IMR-90 (cell line): ENCODE data around the gene SUPT3H. TPM values are rescaled to one million over a fixed set of nuclear protein-coding genes. Genes with fewer than 3 reads are reported as not detected.
A peak's percentile ranks its signal among the peaks of the same experiment; 100 is the strongest.

Experiments
- ATAC-seq: fragments of 200-7000 bp; cut with Tn5 transposase; 2 replicates; pipeline ENCODE4 v1.9.1; 2020; ENCODE audit warnings: low read depth, mild to moderate bottlenecking, moderate library complexity
- BruUV-seq: library from RNA; stranded (reverse); fragments of 400-500 nt; replicated peaks from 2 replicates; lab custom pipeline; 2021; lab: Mats Ljungman, UMichigan
- CTCF ChIA-PET: fragments of 300-600 bp; formaldehyde crosslinking; extraction: SDS; loops from one replicate; lab custom pipeline; 2021; ENCODE audit warnings: antibody characterized with exemption; lab: Yijun Ruan, JAX
- POLR2A ChIA-PET: fragments of 300-600 bp; sonication (Branson Sonifier 250); formaldehyde crosslinking; loops from one replicate; lab custom pipeline; 2022; ENCODE audit warnings: antibody characterized with exemption; ENCODE audit not compliant: unreplicated experiment; lab: Charles Lee
- DNase-seq: peaks from one replicate; pipeline ENCODE4 v3.0.0; 2013
- H2AFZ ChIP-seq: replicated peaks from 2 replicates; pipeline ENCODE3; 2013; ENCODE audit warnings: low read length, mild to moderate bottlenecking; ENCODE audit not compliant: poor library complexity
- H2AK5ac ChIP-seq: 2 replicates; pipeline ENCODE4 v1.6.1; 2013; ENCODE audit warnings: low read depth, low read length, inconsistent platforms
- H2AK9ac ChIP-seq: replicated peaks from 2 replicates; pipeline ENCODE3; 2013; ENCODE audit warnings: mild to moderate bottlenecking, low read depth, low read length, moderate library complexity; ENCODE audit not compliant: poor library complexity
- H2BK120ac ChIP-seq: 2 replicates; pipeline ENCODE4 v1.6.1; 2013; ENCODE audit warnings: low read depth, low read length, inconsistent platforms
- H2BK15ac ChIP-seq: 3 replicates; pipeline ENCODE4 v1.6.1; 2013; ENCODE audit warnings: low read depth, low read length, inconsistent platforms
- H2BK20ac ChIP-seq: 2 replicates; pipeline ENCODE4 v1.6.1; 2013; ENCODE audit warnings: low read depth, mild to moderate bottlenecking, inconsistent platforms, low read length, moderate library complexity
- H2BK5ac ChIP-seq: 2 replicates; pipeline ENCODE4 v1.6.1; 2013; ENCODE audit warnings: mild to moderate bottlenecking, low read depth, low read length, inconsistent platforms; ENCODE audit not compliant: poor library complexity, severe bottlenecking
- H3K14ac ChIP-seq: replicated peaks from 2 replicates; pipeline ENCODE4 v1.6.1; 2013; ENCODE audit warnings: low read depth, low read length, inconsistent platforms
- H3K18ac ChIP-seq: 2 replicates; pipeline ENCODE4 v1.6.1; 2013; ENCODE audit warnings: low read depth, low read length, control low read depth
- H3K23ac ChIP-seq: 2 replicates; pipeline ENCODE4 v1.6.1; 2013; ENCODE audit warnings: low read depth, low read length, inconsistent platforms
- H3K27ac ChIP-seq: 2 replicates; pipeline ENCODE4 v1.5.1; 2013; ENCODE audit warnings: mild to moderate bottlenecking, control low read depth, low read length; ENCODE audit not compliant: insufficient read depth
- H3K27me3 ChIP-seq: 2 replicates; pipeline ENCODE4 v1.6.1; 2013; ENCODE audit warnings: low read length; ENCODE audit not compliant: control insufficient read depth, insufficient read depth
- H3K36me3 ChIP-seq: 2 replicates; pipeline ENCODE4 v1.6.1; 2013; ENCODE audit warnings: low read length, mixed read lengths; ENCODE audit not compliant: control insufficient read depth, insufficient read depth
- H3K4ac ChIP-seq: 2 replicates; pipeline ENCODE4 v1.6.1; 2013; ENCODE audit warnings: low read depth, low read length, inconsistent platforms
- H3K4me1 ChIP-seq: 2 replicates; pipeline ENCODE4 v1.6.1; 2013; ENCODE audit warnings: low read length, mixed read lengths; ENCODE audit not compliant: control insufficient read depth, insufficient read depth
- H3K4me2 ChIP-seq: 2 replicates; pipeline ENCODE4 v1.6.1; 2013; ENCODE audit warnings: low read depth, mild to moderate bottlenecking, control low read depth, low read length, moderate library complexity
- H3K4me3 ChIP-seq: 2 replicates; pipeline ENCODE4 v1.5.1; 2013; ENCODE audit warnings: low read depth, mild to moderate bottlenecking, control low read depth, low read length, moderate library complexity; ENCODE audit not compliant: insufficient read depth
- H3K56ac ChIP-seq: 2 replicates; pipeline ENCODE4 v1.6.1; 2013; ENCODE audit warnings: low read length, inconsistent platforms; ENCODE audit not compliant: insufficient read depth; ENCODE audit errors: extremely low read depth
- H3K79me1 ChIP-seq, 2 experiments: 2 replicates each; pipeline ENCODE4 v1.6.1; 2013; ENCODE audit warnings: low read length in 2 of 2, inconsistent platforms in 1 of 2, low read depth in 1 of 2
- H3K9ac ChIP-seq: 2 replicates; pipeline ENCODE4 v1.6.1; 2013; ENCODE audit warnings: low read depth, low read length, control low read depth
- H3K9me1 ChIP-seq: 2 replicates; pipeline ENCODE4 v1.6.1; 2013; ENCODE audit warnings: low read length, inconsistent platforms; ENCODE audit not compliant: insufficient read depth
- H3K9me3 ChIP-seq: 2 replicates; pipeline ENCODE4 v1.6.1; 2013; ENCODE audit warnings: low read length; ENCODE audit not compliant: control insufficient read depth, insufficient read depth
- H4K20me1 ChIP-seq: 2 replicates; pipeline ENCODE4 v1.6.1; 2013; ENCODE audit warnings: low read length, inconsistent platforms; ENCODE audit not compliant: insufficient read depth
- H4K5ac ChIP-seq: 2 replicates; pipeline ENCODE4 v1.6.1; 2013; ENCODE audit warnings: mild to moderate bottlenecking, low read depth, low read length, control low read depth
- H4K8ac ChIP-seq, 2 experiments: 2 replicates each; pipeline ENCODE4 v1.6.1; 2013; ENCODE audit warnings: low read depth in 2 of 2, low read length in 2 of 2, control low read depth in 1 of 2, inconsistent platforms in 1 of 2
- H4K91ac ChIP-seq: 2 replicates; pipeline ENCODE4 v1.6.1; 2013; ENCODE audit warnings: low read depth, low read length, inconsistent platforms; ENCODE audit not compliant: insufficient read depth
- BHLHE40 ChIP-seq: fragments of 150-350 bp; IDR thresholded peaks from 2 replicates; pipeline ENCODE4 v1.6.1; 2016; ENCODE audit warnings: mild to moderate bottlenecking, low read depth, low read length
- CEBPB ChIP-seq: IDR thresholded peaks from 2 replicates; pipeline ENCODE4 v1.6.1; 2012; ENCODE audit warnings: low read depth, low read length, improper control_type of control experiment
- FOS ChIP-seq: fragments of 150-350 bp; IDR thresholded peaks from 2 replicates; pipeline ENCODE4 v1.6.1; 2016; ENCODE audit warnings: low read depth, low read length
- MAFK ChIP-seq: IDR thresholded peaks from 2 replicates; pipeline ENCODE4 v1.6.1; 2012; ENCODE audit warnings: low read depth, low read length, improper control_type of control experiment
- MAZ ChIP-seq: IDR thresholded peaks from 2 replicates; pipeline ENCODE4 v1.6.1; 2012; ENCODE audit warnings: low read depth, mild to moderate bottlenecking, low read length, improper control_type of control experiment, moderate library complexity, borderline replicate concordance
- NFE2L2 ChIP-seq: fragments of 150-350 bp; IDR thresholded peaks from 2 replicates; pipeline ENCODE4 v1.6.1; 2016; ENCODE audit warnings: low read depth, mild to moderate bottlenecking, low read length
- POLR2A ChIP-seq: IDR thresholded peaks from 2 replicates; pipeline ENCODE4 v1.6.1; 2012; ENCODE audit warnings: mild to moderate bottlenecking, low read depth, low read length
- RCOR1 ChIP-seq: IDR thresholded peaks from 2 replicates; pipeline ENCODE4 v1.6.1; 2012; ENCODE audit warnings: mild to moderate bottlenecking, low read length, improper control_type of control experiment; ENCODE audit not compliant: insufficient replicate concordance
- RFX5 ChIP-seq: IDR thresholded peaks from 2 replicates; pipeline ENCODE4 v1.8.0; 2012; ENCODE audit warnings: low read depth, mild to moderate bottlenecking, low read length, moderate library complexity
- SMC3 ChIP-seq: fragments of 150-350 bp; IDR thresholded peaks from 2 replicates; pipeline ENCODE4 v1.6.1; 2016; ENCODE audit warnings: low read depth, mild to moderate bottlenecking, antibody characterized with exemption, low read length, moderate library complexity
- USF2 ChIP-seq: fragments of 150-350 bp; IDR thresholded peaks from 2 replicates; pipeline ENCODE4 v1.6.1; 2017; ENCODE audit warnings: mild to moderate bottlenecking, antibody characterized with exemption, low read length, low read depth
- WGBS, 2 experiments: methylation state at CpG; one replicate each; pipeline versions ENCODE4 v1.1.5 to v1.1.7; 2013; ENCODE audit warnings: missing lambda C conversion rate in 2 of 2; ENCODE audit not compliant: insufficient read length in 1 of 2; ENCODE audit errors: extremely low coverage in 2 of 2; 5-methylcytosine and 5-hydroxymethylcytosine counted together
- dilution Hi-C: fragments of 300-500 bp; cut with HindIII; formaldehyde crosslinking; loops from one replicate; pipeline ENCODE4 v1.14.3; 2018; ENCODE audit warnings: low sequenced_read_pairs; ENCODE audit not compliant: unreplicated experiment
- in situ Hi-C: fragments of 300-500 bp; cut with MboI; formaldehyde crosslinking; loops from 3 replicates; pipeline ENCODE4 v1.14.3; 2019; ENCODE audit warnings: low sequenced_read_pairs, inconsistent platforms, mixed read lengths
- intact Hi-C: fragments of 100-400 bp; cut with micrococcal nuclease; formaldehyde crosslinking; loops from 2 replicates; pipeline ENCODE4 v1.10.0; 2022
- polyA plus RNA-seq, 3 experiments: library from polyadenylated mRNA; depleted of rRNA; stranded (reverse); fragments of >200 nt; gene quantifications; 2 replicates each; pipeline ENCODE4 v1.2.3, GENCODE V29; 2012; ENCODE audit warnings: low replicate concordance in 1 of 3
- total RNA-seq: library from RNA; depleted of rRNA; stranded (reverse); fragments of >200 nt; gene quantifications from 2 replicates; pipeline ENCODE4 v1.2.3, GENCODE V29; 2012
- TF ChIP-seq, protein P1 (sequence below): conservative IDR thresholded peaks from 2 replicates; pipeline ENCODE4 v1.5.1; 2012; ENCODE audit warnings: mild to moderate bottlenecking, low read depth, low read length, improper control_type of control experiment

The SUPT3H gene
- total and polyA plus RNA-seq, 2 of the 4 experiments (the other 2 are of a cell fraction): 4.5 to 5.0 TPM

DNA sequence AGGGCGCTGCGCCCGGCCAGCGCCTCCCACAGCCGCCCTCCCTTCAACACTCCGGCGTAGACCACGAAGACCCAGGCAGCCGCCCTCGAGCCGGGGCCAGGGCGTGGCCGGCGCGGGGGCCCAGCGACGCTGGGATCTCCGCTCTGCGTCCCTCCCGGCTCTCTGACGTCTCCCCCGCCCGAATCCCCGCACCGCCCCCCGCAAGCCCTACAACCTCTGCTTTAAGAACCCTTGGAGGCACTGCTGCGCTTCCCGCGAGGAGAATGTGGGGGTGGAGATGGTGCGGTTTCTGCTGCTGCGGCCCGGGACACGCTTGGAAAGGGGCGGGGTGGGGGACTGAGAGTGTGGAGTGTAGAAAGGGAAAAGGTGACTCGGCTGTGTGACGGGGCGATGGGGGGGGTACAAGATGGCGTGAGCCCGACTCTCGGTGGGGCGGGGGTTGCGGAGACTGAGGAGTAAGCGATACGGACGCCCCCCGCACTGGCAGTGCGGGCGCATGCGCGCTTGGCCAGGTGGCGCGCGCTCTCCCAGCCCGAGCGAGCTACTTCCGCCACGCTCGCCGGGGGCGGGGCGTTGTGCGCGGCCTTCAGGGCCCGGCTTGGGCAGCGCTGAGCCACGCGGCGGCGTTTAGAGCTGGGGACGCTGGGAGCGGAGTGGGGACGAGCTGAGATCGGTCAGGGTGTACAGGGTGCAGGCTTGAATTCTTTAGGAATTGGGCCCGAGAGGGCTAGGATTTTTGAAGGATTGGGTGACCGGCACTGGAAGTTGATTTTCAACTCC, at the start of gene SUPT3H (continued):
- TF ChIP-seq MAZ (peak; percentile 89), USF2 (no peak; the same call in 1 of the 2 replicates), NFE2L2 (no peak)

DNA sequence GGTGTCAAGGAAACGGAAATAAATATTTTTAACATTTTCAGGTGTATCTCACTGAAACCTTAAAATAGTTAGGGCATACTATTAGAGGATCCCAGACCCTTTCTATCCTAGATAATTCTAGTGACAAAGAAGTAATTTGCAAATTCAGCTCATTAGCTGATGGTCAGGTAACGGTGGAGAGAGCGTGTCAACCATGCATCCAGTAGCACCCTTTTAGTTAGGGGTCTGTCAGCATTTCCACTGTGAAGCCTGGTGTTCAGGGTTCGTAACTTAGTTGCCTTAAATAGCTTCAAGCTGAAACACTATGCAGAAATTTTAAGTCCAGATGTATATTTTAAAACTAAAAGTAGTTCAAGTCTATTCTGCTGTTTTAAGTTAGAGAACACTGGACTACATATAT, 48.5 kb upstream of the SUPT3H start:
- Histone ChIP-seq H3K9ac (no peak overlapping the region), H2BK20ac (no peak overlapping the region), H3K23ac (no peak overlapping the region), H3K14ac (no peak overlapping the region), H2BK15ac (no peak overlapping the region), H4K91ac (peak overlapping the region; percentile 31), H3K36me3 (peaks cover 1% of the 10 kb centered on the region; the same call in 1 of the 2 replicates), H3K79me1 (peaks cover 18 to 36% of the 10 kb centered on the region in 2 experiments), H4K20me1 (no peaks in the 10 kb centered on the region), H3K27ac (no peak overlapping the region), H4K8ac (peak overlapping the region in 1 of 2 experiments; percentile 51; a peak in 1 of 4 replicates), H3K18ac (no peak overlapping the region), H3K4me3 (no peak overlapping the region), H2AFZ (no peak overlapping the region), H3K9me3 (no peaks in the 10 kb centered on the region), H3K4me1 (peaks cover 5% of the 10 kb centered on the region), H3K4me2 (no peak overlapping the region), H3K4ac (peak overlapping the region; percentile 21; the same call in 1 of the 2 replicates), H2AK9ac (no peak overlapping the region), H3K9me1 (no peaks in the 10 kb centered on the region), H2BK120ac (no peak overlapping the region), H2AK5ac (peak overlapping the region; percentile 77; the same call in 1 of the 2 replicates), H3K27me3 (no peaks in the 10 kb centered on the region), H3K56ac (no peak overlapping the region), H2BK5ac (no peak overlapping the region), H4K5ac (no peak overlapping the region)
- intact Hi-C loops (loop anchor here (10.0 kb wide), 1 partner anchor 199 kb away; no protein-coding TSS in a partner anchor), in situ Hi-C loops (loop anchor here (10.0 kb wide), 1 partner anchor 941 kb away; no protein-coding TSS in a partner anchor), dilution Hi-C loops (no loop called here)
- POLR2A ChIA-PET: no interaction called here
- CTCF ChIA-PET: no interaction called here
- ATAC-seq (no peak), DNase-seq (no peak)
- BruUV-seq: no TSS peak
- 100% methylated on average over 2 of the region's 4 CpGs; no CpG with 5 or more reads in 1 of the 2 experiments for WGBS, 2 experiments
- no peak for TF ChIP-seq POLR2A
- no peak for TF ChIP-seq BHLHE40
- no peak for TF ChIP-seq SMC3
- no peak for TF ChIP-seq CEBPB
- TF ChIP-seq RFX5: no peak
- TF ChIP-seq USF2: no peak
- no peak for TF ChIP-seq FOS
- no peak for TF ChIP-seq MAZ
- TF ChIP-seq MAFK: no peak
- TF ChIP-seq NFE2L2: no peak
- no peak for TF ChIP-seq RCOR1
- TF ChIP-seq, protein P1, sequence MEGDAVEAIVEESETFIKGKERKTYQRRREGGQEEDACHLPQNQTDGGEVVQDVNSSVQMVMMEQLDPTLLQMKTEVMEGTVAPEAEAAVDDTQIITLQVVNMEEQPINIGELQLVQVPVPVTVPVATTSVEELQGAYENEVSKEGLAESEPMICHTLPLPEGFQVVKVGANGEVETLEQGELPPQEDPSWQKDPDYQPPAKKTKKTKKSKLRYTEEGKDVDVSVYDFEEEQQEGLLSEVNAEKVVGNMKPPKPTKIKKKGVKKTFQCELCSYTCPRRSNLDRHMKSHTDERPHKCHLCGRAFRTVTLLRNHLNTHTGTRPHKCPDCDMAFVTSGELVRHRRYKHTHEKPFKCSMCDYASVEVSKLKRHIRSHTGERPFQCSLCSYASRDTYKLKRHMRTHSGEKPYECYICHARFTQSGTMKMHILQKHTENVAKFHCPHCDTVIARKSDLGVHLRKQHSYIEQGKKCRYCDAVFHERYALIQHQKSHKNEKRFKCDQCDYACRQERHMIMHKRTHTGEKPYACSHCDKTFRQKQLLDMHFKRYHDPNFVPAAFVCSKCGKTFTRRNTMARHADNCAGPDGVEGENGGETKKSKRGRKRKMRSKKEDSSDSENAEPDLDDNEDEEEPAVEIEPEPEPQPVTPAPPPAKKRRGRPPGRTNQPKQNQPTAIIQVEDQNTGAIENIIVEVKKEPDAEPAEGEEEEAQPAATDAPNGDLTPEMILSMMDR: no peak
